Sigmoid colon (tissue), 4 donors: ENCODE results near the gene PRDX5.

Experiments used
- EP300 ChIP-seq, 4 donors: sonication (generic); formaldehyde crosslinking; IDR thresholded peaks; one replicate each; pipeline ENCODE4 v1.6.1; 2017; ENCODE audit warnings: antibody characterized with exemption in 4 of 4
- POLR2A ChIP-seq, 2 donors: fragments of 450-650 bp; IDR thresholded peaks; one replicate each; pipeline ENCODE4 v1.6.1; 2016; ENCODE audit warnings: antibody characterized with exemption in 2 of 2, mild to moderate bottlenecking in 2 of 2, moderate library complexity in 2 of 2
- POLR2AphosphoS5 ChIP-seq, 4 donors: sonication (generic); formaldehyde crosslinking; IDR thresholded peaks; one replicate each; pipeline ENCODE4 v1.6.1; 2017; ENCODE audit warnings: antibody characterized with exemption in 4 of 4
- TF ChIP-seq, protein P1 (sequence below), 4 experiments: fragments of 450-650 bp in 3 of 4; fragments of 200-600 bp in 1 of 4; IDR thresholded peaks; one replicate each; pipeline ENCODE4 v1.5.1; 2016 to 2019; ENCODE audit warnings: antibody characterized with exemption in 4 of 4, mild to moderate bottlenecking in 3 of 4, moderate library complexity in 2 of 4

DNA sequence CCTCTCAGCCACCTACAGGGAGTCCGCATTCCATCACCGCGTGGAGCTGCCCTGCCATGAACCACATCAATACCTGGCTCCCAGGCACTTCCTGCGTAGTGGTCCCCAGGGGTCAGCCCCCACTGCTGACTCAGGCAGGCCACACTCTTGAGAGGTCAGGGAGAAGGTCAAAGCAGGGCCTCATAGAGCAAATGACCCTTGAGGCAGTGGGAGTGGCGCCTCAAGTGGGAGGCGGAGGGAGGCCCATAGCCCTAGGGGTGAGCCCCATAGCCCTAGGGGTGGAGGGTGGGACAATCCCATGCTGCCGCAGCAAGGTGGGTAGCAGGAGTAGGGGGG lies 5.0 kb downstream of the PRDX5 start:
- TF ChIP-seq POLR2A (IDR thresholded peaks at IDR 0.05) (no peak), EP300 (IDR thresholded peaks at IDR 0.05) (no peak), POLR2AphosphoS5 (IDR thresholded peaks at IDR 0.05) (no peak)
- TF ChIP-seq, protein P1, sequence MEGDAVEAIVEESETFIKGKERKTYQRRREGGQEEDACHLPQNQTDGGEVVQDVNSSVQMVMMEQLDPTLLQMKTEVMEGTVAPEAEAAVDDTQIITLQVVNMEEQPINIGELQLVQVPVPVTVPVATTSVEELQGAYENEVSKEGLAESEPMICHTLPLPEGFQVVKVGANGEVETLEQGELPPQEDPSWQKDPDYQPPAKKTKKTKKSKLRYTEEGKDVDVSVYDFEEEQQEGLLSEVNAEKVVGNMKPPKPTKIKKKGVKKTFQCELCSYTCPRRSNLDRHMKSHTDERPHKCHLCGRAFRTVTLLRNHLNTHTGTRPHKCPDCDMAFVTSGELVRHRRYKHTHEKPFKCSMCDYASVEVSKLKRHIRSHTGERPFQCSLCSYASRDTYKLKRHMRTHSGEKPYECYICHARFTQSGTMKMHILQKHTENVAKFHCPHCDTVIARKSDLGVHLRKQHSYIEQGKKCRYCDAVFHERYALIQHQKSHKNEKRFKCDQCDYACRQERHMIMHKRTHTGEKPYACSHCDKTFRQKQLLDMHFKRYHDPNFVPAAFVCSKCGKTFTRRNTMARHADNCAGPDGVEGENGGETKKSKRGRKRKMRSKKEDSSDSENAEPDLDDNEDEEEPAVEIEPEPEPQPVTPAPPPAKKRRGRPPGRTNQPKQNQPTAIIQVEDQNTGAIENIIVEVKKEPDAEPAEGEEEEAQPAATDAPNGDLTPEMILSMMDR (IDR thresholded peaks at IDR 0.05) = no peak
